Stimulated activated CD8-positive, alpha-beta memory T cell treated with anti-CD3 and anti-CD28 coated beads, Interleukin-2, amount 100 ng/mL, for 48 hours (primary cell): ENCODE measurements around the gene STX7.

Experiments used
- DNase-seq, 2 donors: peaks; one replicate each; pipeline ENCODE4 v3.0.0-alpha.2; 2020; ENCODE audit warnings: low read depth in 2 of 2

STX7 gene

DNA sequence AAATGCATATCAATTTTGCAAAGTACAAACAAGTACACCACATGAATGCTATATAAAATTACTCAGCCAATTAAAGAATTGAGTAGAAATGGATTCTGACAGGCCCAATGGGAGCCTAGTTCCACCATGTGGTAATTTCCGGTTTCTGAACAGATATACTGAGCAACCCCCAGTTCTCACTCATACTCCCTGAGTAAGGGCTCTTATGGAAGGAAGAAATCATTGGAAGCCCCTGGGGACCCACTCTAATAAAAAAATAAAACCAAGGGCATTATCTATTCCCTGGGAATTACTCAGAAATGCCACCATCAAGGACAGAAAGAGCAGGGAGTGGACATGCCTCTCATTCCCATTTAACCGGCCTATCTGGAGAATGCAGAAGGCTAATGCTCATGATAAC is 34.6 kb downstream of the STX7 start:
- no peak for DNase-seq

DNA sequence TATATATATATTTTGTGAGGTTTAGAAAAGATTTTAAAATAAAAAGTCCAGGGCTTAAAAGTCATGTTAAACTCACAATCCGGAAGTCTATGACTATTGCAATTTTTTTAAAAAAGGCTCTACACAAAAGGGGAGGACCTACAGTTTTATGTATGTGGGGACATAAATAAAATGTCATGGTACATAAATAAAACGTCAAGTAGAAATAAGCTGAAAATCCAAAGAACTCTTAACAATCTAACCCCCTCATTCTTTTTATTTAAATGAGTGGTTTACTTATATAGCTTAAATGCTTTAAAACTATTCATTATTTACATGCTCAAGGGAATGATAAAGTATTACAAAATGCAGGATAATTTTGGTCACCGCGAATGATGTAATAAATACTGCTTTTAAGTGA is 36.2 kb downstream of the STX7 start:
- DNase-seq = no peak

- no peak for DNase-seq
Observed at GRCh38 chr6:132475925-132476324, 37.0 kb downstream of the STX7 start.

- DNase-seq = no peak
Observed at GRCh38 chr6:132471787-132472186, 41.1 kb downstream of the STX7 start.

DNA sequence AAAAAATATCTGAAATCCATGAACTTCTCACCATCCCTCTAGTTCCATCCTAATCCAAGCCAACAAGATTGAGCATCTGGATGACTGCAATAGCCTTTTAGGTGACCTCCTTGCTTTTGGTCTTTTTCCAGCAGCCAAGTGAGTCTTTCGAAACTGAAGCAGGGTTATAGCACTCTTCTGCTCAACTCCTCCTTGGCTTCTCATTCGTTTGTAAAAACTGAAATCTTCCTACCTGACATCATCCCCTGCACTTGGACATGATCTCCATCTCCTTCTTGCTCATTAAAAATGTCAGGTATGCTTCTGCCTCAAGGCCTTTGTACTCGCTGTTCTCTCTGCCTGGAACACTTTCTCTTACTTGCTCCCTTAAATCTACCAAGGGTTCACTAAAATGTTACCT is 46.0 kb downstream of the STX7 start:
- DNase-seq = no peak

DNA sequence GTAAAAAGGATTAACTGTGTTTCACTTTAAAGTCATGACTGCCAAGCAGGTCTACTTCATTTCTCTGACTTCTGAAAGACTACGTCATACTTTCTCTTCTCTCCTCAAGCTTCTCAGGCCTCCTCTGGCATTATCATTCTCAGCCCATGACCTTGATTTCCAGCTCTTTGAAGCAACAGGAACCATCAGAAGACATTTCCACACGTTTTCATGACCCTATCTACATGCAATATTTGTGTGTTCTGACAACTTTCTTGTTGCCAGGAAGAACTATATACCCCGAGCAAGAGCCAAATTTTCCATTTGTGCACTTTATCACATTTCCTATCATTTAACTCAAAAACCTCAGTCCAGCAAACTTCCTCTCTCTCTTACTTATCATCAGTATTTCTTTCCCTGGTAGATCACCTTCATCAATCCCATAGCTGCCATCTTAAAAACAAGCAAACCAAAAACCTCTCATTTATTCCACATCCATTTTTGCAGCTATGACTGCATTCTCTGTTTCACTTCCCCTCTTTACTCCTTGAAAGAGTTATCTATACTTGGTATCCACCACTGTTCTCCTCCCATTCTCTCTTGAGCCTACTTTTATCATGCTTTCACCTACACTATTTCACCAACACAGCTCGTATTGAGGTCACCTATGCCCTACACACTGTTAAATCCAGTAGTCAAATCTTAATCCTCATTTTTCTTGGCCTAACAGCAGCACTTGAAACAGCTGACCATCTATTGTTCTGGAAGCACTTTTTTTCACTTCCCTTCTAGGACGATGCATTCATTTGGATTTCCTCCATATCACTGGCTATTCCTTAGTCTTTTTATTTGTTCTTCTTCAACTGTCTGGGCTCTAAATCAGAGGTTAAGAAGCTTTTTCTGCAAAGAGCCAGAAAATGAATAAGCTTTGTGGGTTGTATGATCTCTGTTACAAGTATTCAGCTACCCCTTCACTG is 47.1 kb downstream of the STX7 start:
- DNase-seq = no peak

GRCh38 chr6:132464538-132465256 is 48.2 kb downstream of the STX7 start:
- DNase-seq = no peak

DNA sequence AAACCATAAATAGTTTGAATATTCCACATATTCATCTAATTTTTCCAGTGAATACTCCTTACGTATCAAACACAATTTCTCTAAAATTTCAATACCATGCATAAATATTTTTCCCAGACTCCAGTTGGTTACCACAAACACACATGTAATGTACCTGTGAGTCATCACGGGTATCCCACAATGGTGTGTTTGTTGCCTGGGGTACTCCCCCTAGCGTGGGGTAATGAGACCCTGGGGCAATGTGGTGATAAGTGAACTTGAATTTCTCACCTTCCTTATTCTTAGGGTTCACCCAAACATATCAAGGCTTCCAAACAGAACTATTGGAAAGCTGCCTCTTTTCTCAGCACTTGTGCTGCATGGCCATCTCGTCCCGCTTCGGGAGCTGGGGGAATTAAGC is 51.0 kb downstream of the STX7 start:
- no peak for DNase-seq

DNA sequence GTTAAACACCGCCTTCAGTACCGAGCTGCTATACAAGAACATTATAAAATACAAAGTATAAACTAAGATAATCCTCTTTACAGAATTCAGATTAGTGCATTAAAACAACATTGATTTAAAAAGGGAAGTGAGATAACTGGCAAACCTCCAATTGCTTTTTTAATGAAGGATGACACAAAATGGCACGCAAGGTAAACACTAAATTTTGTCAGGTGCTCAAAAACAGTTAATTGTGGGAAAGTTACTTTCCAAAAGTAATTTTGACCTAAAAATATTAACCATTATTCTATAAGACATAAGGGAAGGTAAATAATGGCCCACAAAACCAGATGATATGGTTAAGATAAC is 53.3 kb downstream of the STX7 start:
- DNase-seq = no peak

- no peak for DNase-seq
Observed at GRCh38 chr6:132458887-132459604, 53.9 kb downstream of the STX7 start.

- no peak for DNase-seq
Observed at GRCh38 chr6:132456700-132457143, 56.2 kb downstream of the STX7 start.

DNA sequence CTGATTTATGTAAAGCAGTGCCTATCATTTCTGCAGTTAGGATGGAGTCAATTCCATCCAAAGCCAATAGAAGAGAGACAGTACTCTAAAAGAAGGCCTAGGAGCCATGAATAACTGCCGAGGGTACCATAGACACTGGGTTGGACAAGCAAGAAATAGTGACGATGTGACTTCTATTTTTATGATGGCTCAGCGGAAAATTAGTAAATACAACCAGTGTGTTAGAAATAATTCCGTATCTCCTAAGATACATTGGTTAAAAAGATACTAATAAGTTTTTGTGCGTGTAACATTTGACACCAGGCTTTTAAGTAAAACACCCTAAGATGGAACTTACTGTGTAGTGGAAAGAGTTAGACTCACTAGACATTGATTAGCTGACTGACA is 66.1 kb downstream of the STX7 start:
- no peak for DNase-seq

- DNase-seq = no peak
Observed at GRCh38 chr6:132446141-132446854, 66.6 kb downstream of the STX7 start.

GRCh38 chr6:132445201-132445951 is 67.5 kb downstream of the STX7 start:
- no peak for DNase-seq

DNA sequence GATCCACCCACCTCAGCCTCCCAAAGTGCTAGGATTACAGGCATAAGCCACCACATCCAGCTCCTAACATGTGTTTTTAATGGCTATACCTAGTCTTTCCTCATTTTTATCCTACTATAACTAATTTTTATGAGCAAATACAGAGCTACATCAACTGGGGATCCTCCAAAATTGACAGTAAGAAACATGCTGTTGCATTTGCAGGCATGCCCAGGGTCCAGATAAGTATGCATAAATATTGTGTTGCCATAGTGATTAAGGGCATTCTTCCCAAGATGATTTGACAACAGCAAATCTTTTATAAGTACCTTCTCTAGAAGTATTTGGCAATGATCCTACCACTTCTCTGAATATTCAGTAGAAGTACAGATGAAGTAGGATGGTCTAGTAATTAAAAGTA is 69.7 kb downstream of the STX7 start:
- DNase-seq = no peak

- no peak for DNase-seq
Observed at GRCh38 chr6:132430110-132430509, 82.8 kb downstream of the STX7 start.

GRCh38 chr6:132425176-132425575 is 87.7 kb downstream of the STX7 start:
- no peak for DNase-seq

- no peak for DNase-seq
Observed at GRCh38 chr6:132423839-132424238, 89.1 kb downstream of the STX7 start.

DNA sequence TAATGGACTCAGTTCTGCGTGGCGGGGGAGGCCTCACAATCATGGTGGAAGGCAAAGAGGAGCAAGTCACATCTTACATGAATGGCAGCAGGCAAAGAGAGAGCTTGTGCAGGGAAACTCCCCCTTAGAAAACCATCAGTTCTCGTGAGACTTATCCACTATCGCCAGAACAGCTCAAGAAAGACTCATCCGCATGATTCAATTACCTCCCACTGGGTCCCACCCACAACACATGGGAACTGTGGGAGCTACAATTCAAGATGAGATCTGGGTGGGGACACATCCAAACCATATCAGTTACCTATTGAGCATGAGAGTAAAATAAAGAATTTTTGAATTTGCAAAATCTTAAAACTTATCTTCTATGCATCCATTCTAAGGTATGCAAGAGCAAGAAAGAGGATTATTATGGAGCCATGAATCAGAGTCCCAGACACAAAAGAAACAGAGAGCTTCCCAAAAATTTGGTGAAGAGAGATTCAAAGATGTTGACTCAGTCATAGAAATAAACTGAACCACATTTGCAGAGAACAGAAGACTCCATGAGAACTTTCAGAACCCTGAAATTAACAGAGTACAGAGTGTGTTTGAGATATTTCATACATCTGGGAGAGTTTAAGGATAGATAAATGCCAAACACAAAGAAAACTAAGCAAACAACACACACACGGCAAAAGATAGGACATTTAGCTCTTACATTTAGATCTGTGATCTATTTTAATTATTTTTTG is 94.5 kb downstream of the STX7 start:
- DNase-seq = no peak

DNA sequence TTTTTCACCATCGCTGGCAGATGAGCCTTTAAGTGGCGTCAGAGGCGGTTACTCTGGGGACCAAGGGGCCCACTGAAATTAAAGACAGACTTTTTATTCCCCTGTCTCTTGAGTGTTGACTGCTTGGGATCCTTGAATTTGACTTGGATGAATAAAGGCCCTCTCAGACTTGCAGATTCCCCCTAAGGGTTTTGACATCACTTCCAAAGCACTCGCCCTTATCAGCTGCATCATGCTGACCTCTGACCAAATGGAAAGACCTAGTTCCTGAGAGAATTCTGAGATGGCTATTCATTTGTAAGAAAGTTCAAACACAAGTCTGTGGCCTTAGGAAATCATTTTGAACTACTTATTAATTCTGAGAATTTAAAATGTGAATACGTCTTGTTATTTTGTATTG is 98.2 kb downstream of the STX7 start:
- no peak for DNase-seq
